NT2/D1 (cell line): ENCODE data around the gene ZNF746.

ENCODE experiments used
- SUZ12 ChIP-seq: IDR thresholded peaks from 2 replicates; pipeline ENCODE4 v1.6.1; 2011; ENCODE audit not compliant: insufficient read length, insufficient read depth; ENCODE audit errors: extremely low read depth
- YY1 ChIP-seq: IDR thresholded peaks from 2 replicates; pipeline ENCODE4 v1.6.1; 2011; ENCODE audit not compliant: insufficient read length, insufficient read depth
- ZNF274 ChIP-seq: IDR thresholded peaks from 2 replicates; pipeline ENCODE4 v1.6.1; 2011; ENCODE audit warnings: mild to moderate bottlenecking, low read depth, low read length

- TF ChIP-seq YY1 = no peak
- no peak for TF ChIP-seq ZNF274
- TF ChIP-seq SUZ12 = no peak
These were observed 65.4 kb downstream of the ZNF746 start for GRCh38 chr7:149432121-149432691.
